ENCODE data around the gene NDEL1. TPM values are rescaled to one million over a fixed set of nuclear protein-coding genes. Genes with fewer than 3 reads are reported as not detected.

NDEL1 gene
- total RNA-seq, 1 experiment from 2014 or later: 40.5 TPM

DNA sequence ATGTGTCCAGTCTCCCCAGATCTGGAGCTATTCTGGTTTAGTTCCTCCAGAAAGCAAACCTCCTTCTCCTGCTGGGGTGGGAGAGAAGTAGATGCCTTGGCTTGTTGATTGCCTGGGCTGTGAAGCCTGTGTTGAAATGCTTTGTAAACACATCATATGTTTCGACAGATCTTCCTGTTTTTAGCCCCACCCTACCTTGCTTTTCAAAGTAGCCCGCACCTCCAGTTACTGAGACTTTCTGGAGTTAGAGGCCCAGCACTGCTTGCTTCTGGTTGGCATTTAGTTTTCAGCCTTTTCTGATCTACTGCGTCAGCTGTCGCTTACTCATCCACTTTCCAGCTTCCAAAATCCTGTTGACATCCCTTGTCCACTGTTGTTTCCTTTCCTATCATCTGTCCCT is 17.9 kb upstream of the NDEL1 start:
- CTCF ChIA-PET: no interaction called here
- no peaks in the 10 kb centered on the region for H3K4me1 Mint-ChIP-seq (ENCODE audit: low read depth, unreplicated experiment)
- H3K4me3 Mint-ChIP-seq (ENCODE audit: low read depth, unreplicated experiment): no peak overlapping the region
- no peak for TF ChIP-seq CTCF (IDR thresholded peaks at IDR 0.05; ENCODE audit: unreplicated experiment)
- no peak for DNase-seq
- peaks cover 25% of the 10 kb centered on the region for H3K27me3 Mint-ChIP-seq (ENCODE audit: unreplicated experiment)
- H3K9me3 Mint-ChIP-seq (ENCODE audit: low read depth, unreplicated experiment): no peaks in the 10 kb centered on the region
- no peaks in the 10 kb centered on the region for H3K36me3 Mint-ChIP-seq (ENCODE audit: insufficient read depth, unreplicated experiment)
- BruUV-seq (replicated peaks): no TSS peak
- intact Hi-C loops (cut with micrococcal nuclease; ENCODE audit: unreplicated experiment): no loop called here
- no peak overlapping the region for H3K27ac Mint-ChIP-seq (ENCODE audit: unreplicated experiment)

GRCh38 chr17:8418471-8418870 is 17.2 kb upstream of the NDEL1 start:
- Mint-ChIP-seq H3K36me3 (ENCODE audit: insufficient read depth, unreplicated experiment) (no peaks in the 10 kb centered on the region), H3K9me3 (ENCODE audit: low read depth, unreplicated experiment) (no peaks in the 10 kb centered on the region), H3K27me3 (ENCODE audit: unreplicated experiment) (peaks cover 25% of the 10 kb centered on the region), H3K4me3 (ENCODE audit: low read depth, unreplicated experiment) (no peak overlapping the region), H3K4me1 (ENCODE audit: low read depth, unreplicated experiment) (no peaks in the 10 kb centered on the region), H3K27ac (ENCODE audit: unreplicated experiment) (no peak overlapping the region)
- TF ChIP-seq CTCF (IDR thresholded peaks at IDR 0.05; ENCODE audit: unreplicated experiment): no peak
- intact Hi-C loops (cut with micrococcal nuclease; ENCODE audit: unreplicated experiment): no loop called here
- CTCF ChIA-PET: no interaction called here
- BruUV-seq (replicated peaks): no TSS peak
- no peak for DNase-seq

- intact Hi-C loops (cut with micrococcal nuclease; ENCODE audit: unreplicated experiment): no loop called here
- no peaks in the 10 kb centered on the region for H3K9me3 Mint-ChIP-seq (ENCODE audit: low read depth, unreplicated experiment)
- H3K36me3 Mint-ChIP-seq (ENCODE audit: insufficient read depth, unreplicated experiment): no peaks in the 10 kb centered on the region
- H3K27me3 Mint-ChIP-seq (ENCODE audit: unreplicated experiment): peaks cover 25% of the 10 kb centered on the region
- CTCF ChIA-PET: interaction anchor here (1.4 kb wide), 1 partner anchor 16 kb away, joined by 3 read pairs; the partner anchor contains the start of gene NDEL1
- no peak overlapping the region for H3K4me3 Mint-ChIP-seq (ENCODE audit: low read depth, unreplicated experiment)
- no peak overlapping the region for H3K27ac Mint-ChIP-seq (ENCODE audit: unreplicated experiment)
- BruUV-seq (replicated peaks): no TSS peak
- TF ChIP-seq CTCF (IDR thresholded peaks at IDR 0.05; ENCODE audit: unreplicated experiment): no peak
- H3K4me1 Mint-ChIP-seq (ENCODE audit: low read depth, unreplicated experiment): no peaks in the 10 kb centered on the region
- no peak for DNase-seq
Measured at GRCh38 chr17:8419305-8419704, 16.4 kb upstream of the NDEL1 start.

- no peaks in the 10 kb centered on the region for H3K9me3 Mint-ChIP-seq (ENCODE audit: low read depth, unreplicated experiment)
- peaks cover 25% of the 10 kb centered on the region for H3K27me3 Mint-ChIP-seq (ENCODE audit: unreplicated experiment)
- H3K27ac Mint-ChIP-seq (ENCODE audit: unreplicated experiment): no peak overlapping the region
- H3K4me3 Mint-ChIP-seq (ENCODE audit: low read depth, unreplicated experiment): no peak overlapping the region
- DNase-seq: no peak
- BruUV-seq (replicated peaks): no TSS peak
- TF ChIP-seq CTCF (IDR thresholded peaks at IDR 0.05; ENCODE audit: unreplicated experiment): no peak
- intact Hi-C loops (cut with micrococcal nuclease; ENCODE audit: unreplicated experiment): no loop called here
- CTCF ChIA-PET: interaction anchor here (0.6 to 1.4 kb wide), 3 partner anchors 10 to 320 kb away, joined by 3 read pairs; partner anchors contain the start of gene NDEL1
- H3K4me1 Mint-ChIP-seq (ENCODE audit: low read depth, unreplicated experiment): no peaks in the 10 kb centered on the region
- H3K36me3 Mint-ChIP-seq (ENCODE audit: insufficient read depth, unreplicated experiment): no peaks in the 10 kb centered on the region
Measured at GRCh38 chr17:8420041-8420934, 15.4 kb upstream of the NDEL1 start.
